ENCODE measurements around the gene ADAMTSL3.

- TF ChIP-seq FOS (IDR thresholded peaks at IDR 0.05; ENCODE audit: low read depth, low read length) (no peak), CTCF (conservative IDR thresholded peaks at IDR 0.05; ENCODE audit: low read depth, low read length) (no peak), MAZ (IDR thresholded peaks at IDR 0.05; ENCODE audit: borderline replicate concordance, low read depth, low read length) (no peak)
These were observed 9.5 kb upstream of the ADAMTSL3 start for GRCh38 chr15:83644439-83644838.
